MM.1S (cell line): Measurements from ENCODE around the gene CCDC6.

Experiments
- DNase-seq: peaks from one replicate; pipeline ENCODE4 v3.0.0-alpha.2; 2015
- H2AFZ ChIP-seq: fragments of 300-600 bp; sonication (generic); 2 replicates; pipeline ENCODE4 v1.6.0; 2016; ENCODE audit warnings: antibody characterized with exemption, low read length
- H3F3A ChIP-seq: fragments of 300-600 bp; sonication (generic); 2 replicates; pipeline ENCODE4 v1.6.1; 2016; ENCODE audit warnings: mild to moderate bottlenecking, antibody characterized with exemption, low read length, moderate library complexity, mixed read lengths; ENCODE audit not compliant: insufficient read depth
- H3K27ac ChIP-seq: fragments of 300-600 bp; sonication (generic); 2 replicates; pipeline ENCODE4 v1.5.1; 2016; ENCODE audit warnings: mild to moderate bottlenecking, low read length
- H3K27me3 ChIP-seq: fragments of 300-600 bp; sonication (generic); replicated peaks from 2 replicates; pipeline ENCODE4 v1.6.0; 2016; ENCODE audit warnings: low read length; ENCODE audit not compliant: insufficient read depth
- H3K36me3 ChIP-seq: fragments of 300-600 bp; sonication (generic); replicated peaks from 2 replicates; pipeline ENCODE4 v1.6.1; 2016; ENCODE audit warnings: mild to moderate bottlenecking, low read length, mixed read lengths; ENCODE audit not compliant: insufficient read depth
- H3K4me1 ChIP-seq: fragments of 300-600 bp; sonication (generic); 2 replicates; pipeline ENCODE4 v1.6.1; 2016; ENCODE audit warnings: low read length, mixed read lengths
- H3K4me2 ChIP-seq: fragments of 300-600 bp; sonication (generic); 2 replicates; pipeline ENCODE4 v1.6.0; 2016; ENCODE audit warnings: low read depth, low read length
- H3K4me3 ChIP-seq: fragments of 300-600 bp; sonication (generic); 2 replicates; pipeline ENCODE4 v1.5.1; 2016; ENCODE audit warnings: low read length, mixed read lengths
- H3K79me2 ChIP-seq: fragments of 300-600 bp; sonication (generic); 2 replicates; pipeline ENCODE4 v1.6.1; 2016; ENCODE audit warnings: mixed run types, low read length, mixed read lengths
- H3K9ac ChIP-seq: fragments of 300-600 bp; sonication (generic); 2 replicates; pipeline ENCODE4 v1.6.1; 2016; ENCODE audit warnings: low read length, mixed read lengths
- H3K9me2 ChIP-seq: fragments of 300-600 bp; sonication (generic); replicated peaks from 2 replicates; pipeline ENCODE4 v1.6.1; 2016; ENCODE audit warnings: mild to moderate bottlenecking, low read length, mixed read lengths; ENCODE audit not compliant: insufficient read depth
- H3K9me3 ChIP-seq: fragments of 300-600 bp; sonication (generic); replicated peaks from 2 replicates; pipeline ENCODE4 v1.6.1; 2016; ENCODE audit warnings: mild to moderate bottlenecking, low read length, mixed read lengths; ENCODE audit not compliant: insufficient read depth
- H4K20me1 ChIP-seq: fragments of 300-600 bp; sonication (generic); 2 replicates; pipeline ENCODE4 v1.6.1; 2016; ENCODE audit warnings: mild to moderate bottlenecking, low read length, moderate library complexity, mixed read lengths; ENCODE audit not compliant: insufficient read depth
- CTCF ChIP-seq: fragments of 300-600 bp; sonication (generic); IDR thresholded peaks from 2 replicates; pipeline ENCODE4 v1.5.1; 2016; ENCODE audit warnings: antibody characterized with exemption, low read length, mixed read lengths
- EZH2 ChIP-seq: fragments of 300-600 bp; sonication (generic); optimal IDR thresholded peaks from 2 replicates; pipeline ENCODE3; 2017; ENCODE audit warnings: low read depth, mild to moderate bottlenecking, antibody characterized with exemption, low read length, mixed read lengths
- EZH2phosphoT487 ChIP-seq: fragments of 300-600 bp; sonication (generic); IDR thresholded peaks from 2 replicates; pipeline ENCODE4 v1.6.1; 2018; ENCODE audit warnings: antibody characterized with exemption, low read length

The CCDC6 gene

GRCh38 chr10:59757966-59758365 is 148.4 kb downstream of the CCDC6 start:
- Histone ChIP-seq H3K79me2 (no peaks in the 10 kb centered on the region), H3K4me1 (no peaks in the 10 kb centered on the region), H3K27ac (no peak overlapping the region), H2AFZ (no peak overlapping the region), H3F3A (no peaks in the 10 kb centered on the region), H3K9ac (no peak overlapping the region), H3K9me3 (no peaks in the 10 kb centered on the region), H3K4me2 (no peak overlapping the region), H3K27me3 (no peaks in the 10 kb centered on the region), H3K4me3 (no peak overlapping the region), H3K9me2 (no peaks in the 10 kb centered on the region), H3K36me3 (no peaks in the 10 kb centered on the region), H4K20me1 (no peaks in the 10 kb centered on the region)
- no peak for DNase-seq
- TF ChIP-seq CTCF (no peak), EZH2phosphoT487 (no peak), EZH2 (no peak)

DNA sequence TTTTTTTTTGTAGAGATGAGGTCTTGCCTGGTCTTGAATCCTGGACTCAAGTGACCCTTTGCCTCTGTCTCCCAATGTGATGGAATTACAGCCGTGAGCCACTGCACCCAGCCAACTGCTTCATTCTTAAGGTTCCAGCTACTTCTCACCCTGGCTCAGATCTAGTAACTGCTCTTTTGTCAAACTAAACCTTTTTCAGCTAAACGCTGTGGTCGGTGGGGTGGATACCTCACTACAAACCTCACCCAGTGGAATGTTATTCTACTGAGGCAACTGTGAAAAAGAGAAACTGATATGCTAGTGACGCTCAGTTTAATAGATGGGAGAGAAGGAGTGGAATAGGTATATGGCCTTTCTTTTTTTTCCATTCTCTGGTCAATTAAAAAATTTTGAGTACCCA is 151.4 kb downstream of the CCDC6 start:
- no peaks in the 10 kb centered on the region for H3K27me3 ChIP-seq
- H3K4me2 ChIP-seq = no peak overlapping the region
- H3K79me2 ChIP-seq = no peaks in the 10 kb centered on the region
- no peak overlapping the region for H2AFZ ChIP-seq
- no peaks in the 10 kb centered on the region for H3K9me2 ChIP-seq
- no peak overlapping the region for H3K27ac ChIP-seq
- H3K4me1 ChIP-seq = no peaks in the 10 kb centered on the region
- no peak for DNase-seq
- TF ChIP-seq EZH2 (no peak), EZH2phosphoT487 (no peak), CTCF (no peak)
- no peak overlapping the region for H3K9ac ChIP-seq
- H4K20me1 ChIP-seq = no peaks in the 10 kb centered on the region
- no peaks in the 10 kb centered on the region for H3F3A ChIP-seq
- H3K9me3 ChIP-seq = no peaks in the 10 kb centered on the region
- no peak overlapping the region for H3K4me3 ChIP-seq
- H3K36me3 ChIP-seq = no peaks in the 10 kb centered on the region

- TF ChIP-seq CTCF = no peak
- no peak for TF ChIP-seq EZH2
- TF ChIP-seq EZH2phosphoT487 = no peak
These were observed 153.1 kb downstream of the CCDC6 start, which contains the start of gene MRLN for GRCh38 chr10:59753267-59753666. MRLN (minus strand) TSS chr10:59753455.

More at GRCh38 chr10:59753267-59753666, 153.1 kb downstream of the CCDC6 start, which contains the start of gene MRLN:
- no peak within 1 kb of the TSS for H3K27ac ChIP-seq
- H3K79me2 ChIP-seq = no peaks in the 10 kb centered on the region
- no peak within 1 kb of the TSS for H3K4me2 ChIP-seq
- no peaks in the 10 kb centered on the region for H4K20me1 ChIP-seq
- no peaks in the 10 kb centered on the region for H3K9me2 ChIP-seq
- DNase-seq = no peak
- no peaks in the 10 kb centered on the region for H3K27me3 ChIP-seq
- H3K9ac ChIP-seq = no peak within 1 kb of the TSS
- H3K4me3 ChIP-seq = no peak within 1 kb of the TSS
- no peaks in the 10 kb centered on the region for H3K4me1 ChIP-seq
- H2AFZ ChIP-seq = no peak within 1 kb of the TSS
- H3F3A ChIP-seq = no peaks in the 10 kb centered on the region
- H3K9me3 ChIP-seq = no peaks in the 10 kb centered on the region
- H3K36me3 ChIP-seq = no peaks in the 10 kb centered on the region
